GM19455 (cell line): Measurements from ENCODE around the gene TAS2R60.
"Not testable (repeated sequence)": the region's sequence is repeated elsewhere in the genome, so short reads cannot be mapped to it uniquely, and the experiment has no call there.

ENCODE experiments used
- ATAC-seq: cut with Tn5 transposase; IDR thresholded peaks from one replicate; pipeline ENCODE4 v1.9.1; 2021; ENCODE audit not compliant: unreplicated experiment

TAS2R60 gene

GRCh38 chr7:143443153-143443552, at the start of gene TAS2R60:
TAS2R60 (plus strand) TSS chr7:143443453; CDS start chr7:143443453, 0 bp downstream.
- no peak for ATAC-seq

- ATAC-seq = no peak
Observed at GRCh38 chr7:143394068-143394467, 49.2 kb upstream of the TAS2R60 start.

- no peak for ATAC-seq
Observed at GRCh38 chr7:143394777-143395176, 48.5 kb upstream of the TAS2R60 start.

GRCh38 chr7:143395187-143396149, 47.8 kb upstream of the TAS2R60 start:
- ATAC-seq = no peak

- ATAC-seq = no peak
Observed at GRCh38 chr7:143396182-143396581, 47.1 kb upstream of the TAS2R60 start.

GRCh38 chr7:143396625-143397556, 46.4 kb upstream of the TAS2R60 start:
- ATAC-seq = no peak

- ATAC-seq = no peak
Observed at GRCh38 chr7:143397710-143398530, 45.3 kb upstream of the TAS2R60 start.

- ATAC-seq = no peak
Observed at GRCh38 chr7:143398616-143399015, 44.6 kb upstream of the TAS2R60 start.

- ATAC-seq = no peak
Observed at GRCh38 chr7:143399151-143399550, 44.1 kb upstream of the TAS2R60 start.

GRCh38 chr7:143399642-143400041, 43.6 kb upstream of the TAS2R60 start:
- no peak for ATAC-seq

GRCh38 chr7:143401265-143401664, 42.0 kb upstream of the TAS2R60 start:
- no peak for ATAC-seq

GRCh38 chr7:143402233-143402632, 41.0 kb upstream of the TAS2R60 start:
- ATAC-seq = not testable (repeated sequence)

GRCh38 chr7:143405173-143406001, 37.9 kb upstream of the TAS2R60 start:
- ATAC-seq = no peak

GRCh38 chr7:143406002-143406357, 37.3 kb upstream of the TAS2R60 start:
- ATAC-seq = no peak

- ATAC-seq = no peak
Observed at GRCh38 chr7:143407287-143408251, 35.7 kb upstream of the TAS2R60 start.

GRCh38 chr7:143408252-143408685, 35.0 kb upstream of the TAS2R60 start:
- no peak for ATAC-seq

- no peak for ATAC-seq
Observed at GRCh38 chr7:143408686-143409561, 34.3 kb upstream of the TAS2R60 start, which contains the start of gene EPHA1. EPHA1 (minus strand) TSS chr7:143408856; CDS start chr7:143408805, 51 bp downstream.
